ENCODE results near the gene CAMK2A.

- TF ChIP-seq CTCF (IDR thresholded peaks at IDR 0.05) (no peak), EP300 (IDR thresholded peaks at IDR 0.05) (no peak), POLR2AphosphoS5 (IDR thresholded peaks at IDR 0.05) (no peak), POLR2A (IDR thresholded peaks at IDR 0.05) (no peak)
These were observed 78.9 kb downstream of the CAMK2A start for GRCh38 chr5:150210644-150211043.

All from upper lobe of left lung (tissue), 4 donors.